HG03039 (cell line): Measurements from ENCODE around the gene FAM124B.

ENCODE experiments used
- ATAC-seq: cut with Tn5 transposase; IDR thresholded peaks from one replicate; pipeline ENCODE4 v1.9.1; 2021; ENCODE audit warnings: mild to moderate bottlenecking, moderate library complexity; ENCODE audit not compliant: unreplicated experiment

FAM124B gene

GRCh38 chr2:224401641-224402342 lies at the start of gene FAM124B:
Gene FAM124B (minus strand): TSS chr2:224402107. CDS start chr2:224401768, 339 bp downstream.
- ATAC-seq, result no peak

GRCh38 chr2:224449212-224450147 lies 47.6 kb upstream of the FAM124B start:
- ATAC-seq, result no peak

- no peak for ATAC-seq
Measured at GRCh38 chr2:224448236-224448635, 46.3 kb upstream of the FAM124B start.

GRCh38 chr2:224444783-224445182 lies 42.9 kb upstream of the FAM124B start:
- ATAC-seq, result no peak

GRCh38 chr2:224444021-224444420 lies 42.1 kb upstream of the FAM124B start:
- no peak for ATAC-seq

GRCh38 chr2:224442071-224442967 lies 40.4 kb upstream of the FAM124B start:
- no peak for ATAC-seq

- no peak for ATAC-seq
Measured at GRCh38 chr2:224440988-224441387, 39.1 kb upstream of the FAM124B start.

- ATAC-seq, result no peak
Measured at GRCh38 chr2:224438726-224439125, 36.8 kb upstream of the FAM124B start.

GRCh38 chr2:224436634-224437033 lies 34.7 kb upstream of the FAM124B start:
- no peak for ATAC-seq

GRCh38 chr2:224434618-224435017 lies 32.7 kb upstream of the FAM124B start:
- ATAC-seq, result no peak

- no peak for ATAC-seq
Measured at GRCh38 chr2:224433442-224433841, 31.5 kb upstream of the FAM124B start.

GRCh38 chr2:224432003-224432579 lies 30.2 kb upstream of the FAM124B start:
- no peak for ATAC-seq

GRCh38 chr2:224429441-224429810 lies 27.5 kb upstream of the FAM124B start:
- ATAC-seq, result no peak

- ATAC-seq, result no peak
Measured at GRCh38 chr2:224428787-224429440, 27.0 kb upstream of the FAM124B start.

GRCh38 chr2:224427471-224427870 lies 25.6 kb upstream of the FAM124B start:
- ATAC-seq, result no peak

GRCh38 chr2:224426656-224427055 lies 24.7 kb upstream of the FAM124B start:
- no peak for ATAC-seq

- ATAC-seq, result no peak
Measured at GRCh38 chr2:224421065-224421464, 19.2 kb upstream of the FAM124B start.

- ATAC-seq, result no peak
Measured at GRCh38 chr2:224417947-224418346, 16.0 kb upstream of the FAM124B start.

GRCh38 chr2:224417361-224417729 lies 15.4 kb upstream of the FAM124B start:
- ATAC-seq, result no peak

- no peak for ATAC-seq
Measured at GRCh38 chr2:224416656-224417360, 14.9 kb upstream of the FAM124B start.
